Keratinocyte (primary cell): ENCODE results near the gene FAM174B. TPM values are rescaled to one million over a fixed set of nuclear protein-coding genes. Genes with fewer than 3 reads are reported as not detected.

Experiments
- DNase-seq: peaks from one replicate; pipeline ENCODE4 v3.0.0-alpha.2; 2011; ENCODE audit warnings: low read depth, missing footprints, low spot score
- FAIRE-seq: peaks from 2 replicates; lab custom pipeline; 2011; peaks lifted over from hg19 to GRCh38; lab: Jason Lieb, UNC
- H2AFZ ChIP-seq: 2 replicates; pipeline ENCODE4 v1.6.0; 2012; ENCODE audit warnings: low read length, control low read depth, inconsistent platforms; ENCODE audit not compliant: control insufficient read depth
- H3K27ac ChIP-seq: 2 replicates; pipeline ENCODE4 v1.5.1; 2011; ENCODE audit warnings: low read length; ENCODE audit not compliant: control insufficient read depth, insufficient read depth
- H3K27me3 ChIP-seq: 3 replicates; pipeline ENCODE4 v1.6.0; 2011; ENCODE audit warnings: low read length; ENCODE audit not compliant: control insufficient read depth, insufficient read depth; ENCODE audit errors: extremely low read depth
- H3K36me3 ChIP-seq, 2 experiments: 2 replicates in 1 of 2; 3 replicates in 1 of 2; pipeline ENCODE4 v1.5.1; 2011; ENCODE audit warnings: low read length in 2 of 2, mild to moderate bottlenecking in 1 of 2; ENCODE audit not compliant: control insufficient read depth in 2 of 2, insufficient read depth in 2 of 2; ENCODE audit errors: extremely low read depth in 1 of 2
- H3K4me1 ChIP-seq: 3 replicates; pipeline ENCODE4 v1.5.1; 2011; ENCODE audit warnings: low read length; ENCODE audit not compliant: control insufficient read depth, insufficient read depth; ENCODE audit errors: extremely low read depth
- H3K4me2 ChIP-seq: 3 replicates; pipeline ENCODE4 v1.6.0; 2011; ENCODE audit warnings: low read depth, low read length; ENCODE audit not compliant: control insufficient read depth, insufficient read depth; ENCODE audit errors: extremely low read depth
- H3K4me3 ChIP-seq, 3 experiments: fragments of 200-600 bp in 1 of 3; sonication (generic) in 1 of 3; 2 replicates in 2 of 3; 3 replicates in 1 of 3; pipeline ENCODE4 v1.5.1; 2011 to 2016; ENCODE audit warnings: low read length in 3 of 3, mild to moderate bottlenecking in 3 of 3, control low read depth in 2 of 3, inconsistent platforms in 1 of 3, low read depth in 1 of 3, mixed read lengths in 1 of 3, mixed run types in 1 of 3, moderate library complexity in 1 of 3; ENCODE audit not compliant: control insufficient read depth in 2 of 3, insufficient read depth in 2 of 3; ENCODE audit errors: extremely low read depth in 1 of 3
- H3K79me2 ChIP-seq: 2 replicates; pipeline ENCODE4 v1.6.0; 2012; ENCODE audit warnings: low read length; ENCODE audit not compliant: control insufficient read depth, insufficient read depth
- H3K9ac ChIP-seq: 3 replicates; pipeline ENCODE4 v1.6.0; 2011; ENCODE audit warnings: low read length; ENCODE audit not compliant: control insufficient read depth, insufficient read depth; ENCODE audit errors: extremely low read depth
- H3K9me1 ChIP-seq: 3 replicates; pipeline ENCODE4 v1.6.0; 2011; ENCODE audit warnings: low read length; ENCODE audit not compliant: control insufficient read depth, insufficient read depth; ENCODE audit errors: extremely low read depth
- H3K9me3 ChIP-seq: 2 replicates; pipeline ENCODE4 v1.5.1; 2012; ENCODE audit warnings: low read depth, low read length; ENCODE audit not compliant: control insufficient read depth
- H4K20me1 ChIP-seq: 3 replicates; pipeline ENCODE4 v1.6.0; 2011; ENCODE audit warnings: low read length; ENCODE audit not compliant: control insufficient read depth, insufficient read depth; ENCODE audit errors: extremely low read depth
- CTCF ChIP-seq, 3 experiments: IDR thresholded peaks in 1 of 3; conservative IDR thresholded peaks in 1 of 3; optimal IDR thresholded peaks in 1 of 3; 2 replicates in 2 of 3; 3 replicates in 1 of 3; pipeline versions ENCODE3 to v1.5.1; 2011; ENCODE audit warnings: low read length in 3 of 3, mild to moderate bottlenecking in 3 of 3, moderate library complexity in 2 of 3, control low read depth in 1 of 3, inconsistent platforms in 1 of 3; ENCODE audit not compliant: insufficient read depth in 2 of 3; ENCODE audit errors: extremely low read depth in 1 of 3
- EZH2 ChIP-seq: IDR thresholded peaks from one replicate; pipeline ENCODE4 v1.6.1; 2012; ENCODE audit warnings: inconsistent platforms, mild to moderate bottlenecking, low read length, moderate library complexity
- dilution Hi-C: fragments of 300-500 bp; cut with MboI; formaldehyde crosslinking; loops from one replicate; pipeline ENCODE4 v1.7.0; 2020; ENCODE audit warnings: low sequenced_read_pairs; ENCODE audit not compliant: extremely low pct_ligation_motif_present
- polyA plus RNA-seq, 5 experiments: library from polyadenylated mRNA; depleted of rRNA in 3 of 5; stranded (reverse) in 3 of 5; stranded (forward) in 1 of 5; unstranded in 1 of 5; fragments of >200 nt; gene quantifications; 1 replicate in 1 of 5; 2 replicates in 3 of 5; 3 replicates in 1 of 5; pipeline versions ENCODE4 v1.2.1 to v1.2.3, GENCODE V29; 2011 to 2012; ENCODE audit warnings: missing spikeins in 2 of 5, low read depth in 1 of 5, low replicate concordance in 1 of 5

Gene FAM174B
- polyA plus RNA-seq, 1 donor (not counting 4 experiments of a cell fraction or from before 2014, with no cell fraction given), result 0.73 TPM

- Histone ChIP-seq H3K9me3 (no peaks in the 10 kb centered on the region), H3K9ac (no peak overlapping the region), H3K27me3 (no peaks in the 10 kb centered on the region), H3K27ac (no peak overlapping the region), H2AFZ (no peak overlapping the region), H3K9me1 (no peaks in the 10 kb centered on the region), H3K79me2 (no peaks in the 10 kb centered on the region), H3K4me1 (peaks cover 15% of the 10 kb centered on the region), H3K4me3 (no peak overlapping the region), H4K20me1 (no peaks in the 10 kb centered on the region), H3K36me3 (no peaks in the 10 kb centered on the region), H3K4me2 (no peak overlapping the region)
- FAIRE-seq, result no peak
- DNase-seq, result no peak
- dilution Hi-C loops, result no loop called here
- no peak for TF ChIP-seq EZH2
- no peak for TF ChIP-seq CTCF (optimal IDR thresholded peaks at IDR 0.05 in 1 of 3, IDR thresholded peaks at IDR 0.05 in 1 of 3, conservative IDR thresholded peaks at IDR 0.05 in 1 of 3; ENCODE audit: extremely low read depth in 1 of 3, insufficient read depth in 2 of 3, low read length in 3 of 3)
Observed at GRCh38 chr15:92621972-92622533, 33.5 kb downstream of the FAM174B start.

- no peak for FAIRE-seq
- H2AFZ ChIP-seq, result no peak overlapping the region
- H3K27ac ChIP-seq, result no peak overlapping the region
- H3K9ac ChIP-seq, result no peak overlapping the region
- H3K9me3 ChIP-seq, result no peaks in the 10 kb centered on the region
- H3K79me2 ChIP-seq, result no peaks in the 10 kb centered on the region
- no peaks in the 10 kb centered on the region for H3K9me1 ChIP-seq
- H3K4me1 ChIP-seq, result peaks cover 15% of the 10 kb centered on the region
- no peaks in the 10 kb centered on the region for H4K20me1 ChIP-seq
- TF ChIP-seq CTCF (optimal IDR thresholded peaks at IDR 0.05 in 1 of 3, IDR thresholded peaks at IDR 0.05 in 1 of 3, conservative IDR thresholded peaks at IDR 0.05 in 1 of 3; ENCODE audit: extremely low read depth in 1 of 3, insufficient read depth in 2 of 3, low read length in 3 of 3) (no peak), EZH2 (no peak)
- H3K27me3 ChIP-seq, result no peaks in the 10 kb centered on the region
- no peak overlapping the region for H3K4me3 ChIP-seq
- DNase-seq, result no peak
- dilution Hi-C loops, result no loop called here
- no peak overlapping the region for H3K4me2 ChIP-seq
- H3K36me3 ChIP-seq, result no peaks in the 10 kb centered on the region
Observed at GRCh38 chr15:92620991-92621390, 34.6 kb downstream of the FAM174B start.
